ENCODE measurements around the gene TK2.
"Not testable (repeated sequence)": the region's sequence is repeated elsewhere in the genome, so short reads cannot be mapped to it uniquely, and the experiment has no call there.

DNA sequence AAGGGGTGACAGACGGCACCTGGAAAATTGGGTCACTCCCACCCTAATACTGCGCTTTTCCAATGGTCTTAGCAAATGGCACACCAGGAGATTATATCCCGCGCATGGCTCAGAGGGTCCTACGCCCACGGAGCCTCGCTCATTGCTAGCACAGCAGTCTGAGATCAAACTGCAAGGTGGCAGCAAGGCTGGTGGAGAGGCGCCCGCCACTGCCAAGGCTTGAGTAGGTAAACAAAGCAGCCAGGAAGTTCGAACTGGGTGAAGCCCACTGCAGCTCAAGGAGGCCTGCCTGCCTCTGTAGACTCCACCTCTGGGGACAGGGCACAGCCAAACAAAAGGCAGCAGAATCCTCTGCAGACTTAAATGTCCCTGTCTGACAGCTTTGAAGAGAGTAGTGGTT is 53.7 kb downstream of the TK2 start:
- TF ChIP-seq RAD21 (IDR thresholded peaks at IDR 0.05); GABPA (IDR thresholded peaks at IDR 0.05 in 1 of 2, conservative IDR thresholded peaks at IDR 0.05 in 1 of 2): not testable (repeated sequence)
- TF ChIP-seq, protein P1, sequence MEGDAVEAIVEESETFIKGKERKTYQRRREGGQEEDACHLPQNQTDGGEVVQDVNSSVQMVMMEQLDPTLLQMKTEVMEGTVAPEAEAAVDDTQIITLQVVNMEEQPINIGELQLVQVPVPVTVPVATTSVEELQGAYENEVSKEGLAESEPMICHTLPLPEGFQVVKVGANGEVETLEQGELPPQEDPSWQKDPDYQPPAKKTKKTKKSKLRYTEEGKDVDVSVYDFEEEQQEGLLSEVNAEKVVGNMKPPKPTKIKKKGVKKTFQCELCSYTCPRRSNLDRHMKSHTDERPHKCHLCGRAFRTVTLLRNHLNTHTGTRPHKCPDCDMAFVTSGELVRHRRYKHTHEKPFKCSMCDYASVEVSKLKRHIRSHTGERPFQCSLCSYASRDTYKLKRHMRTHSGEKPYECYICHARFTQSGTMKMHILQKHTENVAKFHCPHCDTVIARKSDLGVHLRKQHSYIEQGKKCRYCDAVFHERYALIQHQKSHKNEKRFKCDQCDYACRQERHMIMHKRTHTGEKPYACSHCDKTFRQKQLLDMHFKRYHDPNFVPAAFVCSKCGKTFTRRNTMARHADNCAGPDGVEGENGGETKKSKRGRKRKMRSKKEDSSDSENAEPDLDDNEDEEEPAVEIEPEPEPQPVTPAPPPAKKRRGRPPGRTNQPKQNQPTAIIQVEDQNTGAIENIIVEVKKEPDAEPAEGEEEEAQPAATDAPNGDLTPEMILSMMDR (IDR thresholded peaks at IDR 0.05; ENCODE audit: low read depth, low read length, missing input control): not testable (repeated sequence)

All from liver (tissue), 3 donors.